ENCODE data around the gene DOK5.

Gene DOK5

GRCh38 chr20:54535033-54535432 is 59.6 kb downstream of the DOK5 start:
- no peak for TF ChIP-seq CTCF (conservative IDR thresholded peaks at IDR 0.05)
- no peak overlapping the region for H3K27ac ChIP-seq

GRCh38 chr20:54535746-54536145 is 60.4 kb downstream of the DOK5 start:
- no peak for TF ChIP-seq CTCF (conservative IDR thresholded peaks at IDR 0.05)
- H3K27ac ChIP-seq = no peak overlapping the region

- H3K27ac ChIP-seq = no peak overlapping the region
- no peak for TF ChIP-seq CTCF (conservative IDR thresholded peaks at IDR 0.05)
These were observed 64.2 kb downstream of the DOK5 start for GRCh38 chr20:54539521-54540046.

GRCh38 chr20:54543369-54543768 is 68.0 kb downstream of the DOK5 start:
- no peak for TF ChIP-seq CTCF (conservative IDR thresholded peaks at IDR 0.05)
- H3K27ac ChIP-seq = no peak overlapping the region

- TF ChIP-seq CTCF (conservative IDR thresholded peaks at IDR 0.05) = no peak
- no peak overlapping the region for H3K27ac ChIP-seq
These were observed 70.4 kb downstream of the DOK5 start for GRCh38 chr20:54545676-54546358.

- no peak overlapping the region for H3K27ac ChIP-seq
- no peak for TF ChIP-seq CTCF (conservative IDR thresholded peaks at IDR 0.05)
These were observed 73.5 kb downstream of the DOK5 start for GRCh38 chr20:54548849-54549248.

GRCh38 chr20:54549658-54550326 is 74.4 kb downstream of the DOK5 start:
- H3K27ac ChIP-seq = no peak overlapping the region
- TF ChIP-seq CTCF (conservative IDR thresholded peaks at IDR 0.05) = no peak
